Bronchial epithelial cell (primary cell): Measurements from ENCODE around the gene MAF. TPM values are rescaled to one million over a fixed set of nuclear protein-coding genes. Genes with fewer than 3 reads are reported as not detected.

Experiments used
- DNase-seq: peaks from one replicate; pipeline ENCODE4 v3.0.0-alpha.2; 2010; ENCODE audit warnings: low read depth
- FAIRE-seq: peaks from 2 replicates; lab custom pipeline; 2011; peaks lifted over from hg19 to GRCh38; lab: Jason Lieb, UNC
- H3K27me3 ChIP-seq: 2 replicates; pipeline ENCODE4 v1.5.1; 2011; ENCODE audit warnings: low read length; ENCODE audit not compliant: control insufficient read depth, insufficient read depth
- H3K36me3 ChIP-seq: 2 replicates; pipeline ENCODE4 v1.5.1; 2011; ENCODE audit warnings: low read length; ENCODE audit not compliant: control insufficient read depth, insufficient read depth
- H3K4me3 ChIP-seq: 2 replicates; pipeline ENCODE4 v1.5.1; 2011; ENCODE audit warnings: mild to moderate bottlenecking, low read depth, low read length, control low read depth
- CTCF ChIP-seq: IDR thresholded peaks from 2 replicates; pipeline ENCODE4 v1.5.1; 2011; ENCODE audit warnings: mild to moderate bottlenecking, moderate library complexity, low read length, control low read depth, inconsistent platforms; ENCODE audit not compliant: insufficient read depth, severe bottlenecking
- total RNA-seq: library from RNA; depleted of rRNA; stranded (reverse); fragments of >200 nt; gene quantifications from 2 replicates; pipeline ENCODE4 v1.2.1, GENCODE V29; 2014

The MAF gene
- total RNA-seq, 1 donor from 2014 or later, result 6.3 TPM

- TF ChIP-seq CTCF, result no peak
- H3K36me3 ChIP-seq, result no peaks in the 10 kb centered on the region
- H3K27me3 ChIP-seq, result no peaks in the 10 kb centered on the region
- FAIRE-seq (no peak), DNase-seq (no peak)
- H3K4me3 ChIP-seq, result no peak overlapping the region
Observed at GRCh38 chr16:79561729-79562128, 38.8 kb downstream of the MAF start.

DNA sequence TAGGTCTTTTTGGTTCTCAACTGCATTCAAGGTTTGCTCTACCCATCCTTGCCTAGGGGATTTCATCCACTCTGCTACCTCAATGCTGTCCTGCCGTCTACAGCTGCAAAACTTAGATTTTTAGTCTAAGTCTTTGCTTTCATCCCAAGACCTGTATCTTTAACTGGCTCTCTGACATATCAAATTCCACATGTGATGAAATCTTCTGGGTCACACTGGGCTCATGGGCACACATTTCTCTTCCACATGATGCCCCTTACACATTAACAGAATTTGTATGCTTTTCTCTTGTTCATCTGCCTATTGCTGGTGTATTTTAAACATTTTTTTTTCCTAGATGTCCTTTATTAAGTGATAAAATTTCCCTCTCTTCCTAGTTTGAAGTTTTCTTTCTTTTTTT, 39.6 kb downstream of the MAF start:
- no peak for TF ChIP-seq CTCF
- FAIRE-seq (no peak), DNase-seq (no peak)
- Histone ChIP-seq H3K4me3 (no peak overlapping the region), H3K36me3 (no peaks in the 10 kb centered on the region), H3K27me3 (no peaks in the 10 kb centered on the region)

DNA sequence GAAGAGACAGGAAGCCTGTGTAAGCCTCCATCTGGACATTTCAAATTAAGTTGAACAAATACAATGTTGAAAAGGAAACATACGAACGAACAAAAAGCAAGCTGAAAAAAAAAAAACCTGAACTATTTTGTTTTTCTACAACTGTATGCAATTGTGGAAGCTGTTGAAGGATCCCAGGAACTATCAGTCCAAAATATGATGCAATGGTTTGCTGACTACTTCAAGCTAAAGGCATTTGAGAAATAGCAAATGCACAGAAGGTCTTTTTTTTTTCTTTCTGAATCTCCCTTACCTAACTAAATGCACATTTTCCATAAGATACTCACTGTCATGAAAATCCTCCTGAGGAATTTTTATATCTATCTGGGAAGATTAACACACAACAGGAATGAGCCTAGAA, 40.2 kb downstream of the MAF start:
- FAIRE-seq, result no peak

GRCh38 chr16:79559532-79559931, 41.0 kb downstream of the MAF start:
- FAIRE-seq, result peak; percentile 52
- no peak for DNase-seq
- TF ChIP-seq CTCF, result no peak
- H3K4me3 ChIP-seq, result no peak overlapping the region
- H3K36me3 ChIP-seq, result no peaks in the 10 kb centered on the region
- no peaks in the 10 kb centered on the region for H3K27me3 ChIP-seq

More for the DNA sequence above, 40.2 kb downstream of the MAF start:
- H3K36me3 ChIP-seq, result no peaks in the 10 kb centered on the region
- no peaks in the 10 kb centered on the region for H3K27me3 ChIP-seq
- TF ChIP-seq CTCF, result no peak
- no peak overlapping the region for H3K4me3 ChIP-seq
- DNase-seq, result no peak

GRCh38 chr16:79557421-79557820, 43.1 kb downstream of the MAF start:
- Histone ChIP-seq H3K4me3 (no peak overlapping the region), H3K36me3 (no peaks in the 10 kb centered on the region), H3K27me3 (no peaks in the 10 kb centered on the region)
- TF ChIP-seq CTCF, result no peak
- FAIRE-seq (no peak), DNase-seq (no peak)

- no peak for FAIRE-seq
- H3K36me3 ChIP-seq, result no peaks in the 10 kb centered on the region
- H3K27me3 ChIP-seq, result no peaks in the 10 kb centered on the region
- no peak for TF ChIP-seq CTCF
- DNase-seq, result no peak
- H3K4me3 ChIP-seq, result no peak overlapping the region
Observed at GRCh38 chr16:79554912-79555311, 45.6 kb downstream of the MAF start.
